Stimulated activated CD8-positive, alpha-beta memory T cell treated with anti-CD3 and anti-CD28 coated beads, Interleukin-4, amount 100 ng/mL, for 48 hours (primary cell): ENCODE data around the gene ATG101.
"Not testable (repeated sequence)": the region's sequence is repeated elsewhere in the genome, so short reads cannot be mapped to it uniquely, and the experiment has no call there.

Experiments used
- DNase-seq: peaks from one replicate; pipeline ENCODE4 v3.0.0-alpha.2; 2020

The ATG101 gene

DNA sequence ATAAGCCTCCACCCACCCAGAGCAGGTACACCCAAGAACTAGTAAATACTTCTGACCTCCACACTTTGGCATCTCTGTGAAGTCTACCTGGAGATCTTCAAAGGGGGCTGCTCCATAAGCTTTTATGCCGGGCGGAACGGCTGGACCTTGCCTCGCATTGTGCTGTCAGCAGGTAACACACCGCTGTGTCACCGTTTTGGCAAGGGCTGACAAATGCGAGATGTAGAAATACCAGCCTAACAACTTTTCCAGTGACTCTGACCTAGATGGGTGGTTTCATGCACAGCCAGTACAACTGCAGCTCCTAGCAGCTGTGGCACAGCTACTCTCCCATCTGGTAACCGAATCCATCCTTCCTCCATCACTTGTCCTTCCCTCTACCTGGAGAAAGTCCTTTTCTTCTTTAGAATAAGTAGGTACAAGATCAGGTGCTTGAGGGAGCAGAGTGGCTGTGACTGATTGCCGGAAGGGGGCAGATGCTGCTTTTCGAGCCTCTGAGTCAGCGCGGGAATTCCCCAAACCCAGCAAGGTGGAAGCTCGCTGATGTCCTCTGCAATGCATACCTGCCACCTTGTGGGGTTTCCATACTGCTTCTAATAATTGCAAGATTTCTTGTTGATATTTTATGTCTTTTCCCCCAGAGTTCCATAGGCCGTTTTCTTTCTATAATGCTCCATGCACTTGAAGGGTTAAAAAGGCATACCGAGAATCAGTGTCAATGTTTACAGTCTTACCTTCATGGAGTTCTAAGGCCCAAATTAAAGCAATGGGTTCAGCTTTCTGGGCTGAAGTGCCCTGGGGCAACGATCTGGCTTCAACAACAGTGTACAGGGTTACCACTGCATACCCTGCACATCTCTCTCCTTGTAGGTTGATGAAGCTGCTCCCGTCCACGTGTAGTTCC is 46.7 kb downstream of the ATG101 start:
- peak; percentile 71 for DNase-seq

DNA sequence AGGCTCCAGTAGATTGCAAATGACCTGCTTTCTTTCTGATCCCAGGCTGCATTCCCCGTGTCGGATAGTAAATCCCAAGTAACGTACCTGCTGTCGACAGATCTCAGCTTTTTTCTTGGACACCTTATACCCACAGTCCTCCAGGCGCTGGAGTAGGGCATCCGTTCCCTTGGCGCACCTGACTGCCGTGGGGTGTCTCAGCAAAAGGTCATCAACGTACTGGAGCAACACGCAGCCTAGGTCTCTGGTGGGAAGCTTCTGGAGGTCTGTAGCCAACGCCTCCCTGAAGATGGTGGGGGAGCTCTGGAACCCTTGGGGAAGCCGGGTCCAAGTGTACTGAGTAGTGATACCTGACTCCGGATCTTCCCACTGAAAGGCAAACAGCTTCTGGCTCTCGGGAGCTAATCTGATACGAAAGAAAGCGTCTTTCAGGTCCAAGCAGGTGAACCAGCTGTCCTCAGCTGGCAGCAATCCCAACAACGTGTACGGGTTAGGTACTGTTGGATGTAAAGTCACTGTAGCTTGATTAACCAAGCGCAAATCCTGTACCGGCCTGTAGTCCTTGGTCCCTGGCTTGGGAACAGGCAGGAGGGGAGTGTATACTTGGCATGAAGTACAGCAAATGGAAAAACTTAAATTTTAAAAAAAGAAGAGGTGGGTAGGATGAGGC is 48.2 kb downstream of the ATG101 start:
- DNase-seq: not testable (repeated sequence)

DNA sequence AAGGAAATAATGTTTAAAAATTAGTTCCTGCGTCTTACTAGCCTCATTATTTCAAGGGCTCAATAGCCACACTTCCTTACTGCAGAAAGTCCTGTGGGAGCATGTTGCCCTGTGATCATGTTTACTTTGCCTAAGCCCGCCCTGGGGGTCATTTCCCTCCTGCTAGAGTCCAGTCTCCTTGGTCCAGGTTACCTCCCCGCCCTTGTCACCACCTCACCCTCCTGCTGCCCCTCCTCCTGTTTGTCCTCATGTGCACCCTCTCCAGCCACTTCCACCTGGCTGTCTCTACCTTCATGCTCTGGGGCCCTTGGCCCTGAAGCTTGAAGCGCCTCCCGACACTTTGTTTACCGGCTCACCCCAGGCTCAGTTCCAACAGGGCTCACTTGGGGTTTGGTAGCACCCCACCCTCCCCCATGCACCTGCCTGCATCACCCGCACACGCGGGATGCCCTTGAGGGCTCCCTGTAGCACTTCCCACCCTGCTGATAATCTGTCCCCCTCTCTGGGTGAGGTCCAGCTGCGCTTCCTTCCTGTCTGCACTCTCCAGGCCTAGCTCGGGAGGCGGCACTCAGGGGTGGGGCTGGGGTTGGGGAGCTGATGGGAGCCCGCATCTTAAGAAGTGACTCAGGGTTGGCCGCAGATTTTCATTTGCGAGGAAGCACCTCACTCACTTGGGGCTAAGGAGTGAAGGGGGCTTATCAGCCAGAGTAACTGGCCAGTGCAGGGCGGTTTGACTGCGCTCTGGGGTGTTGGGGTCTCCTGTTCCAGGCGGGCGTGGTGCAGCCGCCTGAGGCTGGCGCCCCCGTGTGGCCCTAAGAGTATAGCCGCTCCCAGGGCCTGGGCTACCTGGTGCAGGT is 49.8 kb downstream of the ATG101 start:
- DNase-seq: peak; percentile 62

DNA sequence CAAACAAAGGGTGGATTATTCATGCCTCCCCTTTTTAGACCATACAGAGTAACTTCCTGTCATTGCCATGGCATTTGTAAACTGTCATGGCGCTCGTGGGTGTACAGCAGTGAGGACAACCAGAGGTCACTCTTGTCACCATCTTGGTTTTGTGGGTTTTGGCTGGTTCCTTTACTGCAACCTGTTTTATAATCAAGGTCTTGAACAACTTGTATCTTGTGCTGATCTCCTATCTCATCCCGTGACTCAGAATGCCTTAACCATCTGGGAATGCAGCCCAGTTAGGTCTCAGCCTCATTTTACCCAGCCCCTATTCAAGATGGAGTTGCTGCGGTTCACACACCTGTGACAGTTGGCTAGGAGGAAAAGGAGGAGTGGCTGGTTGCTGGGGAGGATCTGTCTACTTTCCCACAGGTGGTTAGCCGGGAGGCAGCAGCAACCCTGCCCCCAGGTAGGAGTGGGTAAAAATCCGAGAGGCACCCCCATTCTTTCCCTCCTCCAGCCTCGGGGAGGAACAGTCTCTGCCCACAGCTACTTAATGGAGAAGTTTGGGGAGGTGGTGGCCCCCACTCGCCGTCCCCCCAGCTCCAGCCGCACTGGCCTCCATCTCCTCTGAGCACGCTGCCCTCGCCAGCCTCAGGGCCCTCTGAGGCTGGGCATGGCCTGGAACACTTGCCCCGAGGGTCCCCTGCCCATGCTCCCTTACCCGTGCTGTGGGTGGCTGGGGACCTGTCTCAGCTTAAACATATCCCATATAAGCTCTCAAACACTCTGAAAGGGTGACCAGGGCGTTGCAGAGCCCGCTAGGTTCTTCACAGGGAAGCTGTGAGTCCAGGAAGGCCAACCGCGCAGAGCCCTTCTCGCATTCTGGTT is 51.4 kb downstream of the ATG101 start:
- no peak for DNase-seq

DNA sequence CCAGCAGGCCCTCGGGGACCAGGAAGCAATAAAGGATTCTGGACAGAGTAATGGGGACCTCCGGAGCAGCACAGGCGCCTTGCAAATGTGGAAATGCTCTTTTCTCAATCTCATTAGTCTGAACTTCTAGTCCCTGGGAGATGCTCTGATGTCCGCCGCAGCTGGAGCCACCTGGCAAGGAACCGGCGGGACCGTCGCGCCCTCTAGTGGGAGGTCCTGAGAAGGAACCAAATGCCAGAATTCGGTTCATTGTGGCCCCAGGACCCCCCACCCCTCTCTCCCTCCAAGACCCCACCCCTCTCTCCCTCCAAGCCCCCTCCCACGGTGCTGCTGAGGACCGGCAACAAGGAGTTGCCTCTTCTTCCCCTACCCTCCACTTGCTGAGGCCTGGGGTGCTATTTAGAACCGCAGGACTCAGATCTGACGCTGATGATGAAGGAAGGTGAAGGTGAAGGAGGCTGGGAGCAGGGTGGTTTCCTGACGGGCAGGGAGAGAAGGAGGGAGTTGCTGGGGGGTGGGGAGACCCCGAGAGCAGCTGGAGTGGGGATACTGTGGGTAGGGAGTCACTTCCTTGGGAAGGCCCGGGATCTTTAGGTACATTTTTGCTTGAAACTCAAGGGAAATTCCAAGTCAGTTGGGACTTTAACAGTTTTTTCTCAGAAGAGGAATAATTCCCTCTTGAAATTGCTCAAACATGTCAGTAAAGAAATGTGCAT is 52.2 kb downstream of the ATG101 start:
- peak; percentile 85 for DNase-seq

DNA sequence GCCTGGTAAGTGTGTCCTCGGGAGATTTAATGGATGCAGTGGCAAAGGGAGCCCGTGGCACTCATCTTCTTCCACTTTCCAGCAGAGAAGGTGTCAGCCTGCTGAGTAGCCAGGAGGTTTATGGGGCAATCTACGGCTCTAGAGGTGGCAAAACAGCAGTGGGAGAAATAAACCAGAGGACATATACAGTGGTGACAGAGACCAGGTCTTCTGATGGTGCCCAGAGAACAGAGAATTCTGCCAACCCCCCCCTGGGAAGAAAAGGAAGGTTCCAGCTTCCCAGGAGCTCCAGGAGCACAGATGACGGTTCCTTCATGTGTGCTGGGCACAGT is 52.7 kb downstream of the ATG101 start:
- no peak for DNase-seq

DNA sequence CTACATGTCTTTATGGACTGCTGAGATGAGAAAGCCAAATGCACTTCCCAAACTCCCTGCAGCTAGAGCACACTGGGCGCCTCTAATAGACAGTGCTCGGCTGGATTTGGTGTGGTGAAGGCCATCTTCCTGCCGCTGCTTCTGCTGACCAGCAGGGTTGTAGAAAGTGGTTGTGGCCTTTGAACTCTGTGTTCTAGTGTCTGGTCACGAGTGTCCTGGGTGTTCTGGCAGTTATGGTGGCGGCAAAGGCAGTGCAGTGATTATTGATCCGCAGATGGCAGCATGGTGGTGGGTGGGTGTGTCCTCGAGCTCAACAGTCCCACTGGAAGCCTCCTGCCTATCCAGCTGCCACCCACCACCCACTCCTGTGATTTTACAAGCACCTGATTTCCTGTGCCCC is 53.1 kb downstream of the ATG101 start:
- DNase-seq: no peak

DNA sequence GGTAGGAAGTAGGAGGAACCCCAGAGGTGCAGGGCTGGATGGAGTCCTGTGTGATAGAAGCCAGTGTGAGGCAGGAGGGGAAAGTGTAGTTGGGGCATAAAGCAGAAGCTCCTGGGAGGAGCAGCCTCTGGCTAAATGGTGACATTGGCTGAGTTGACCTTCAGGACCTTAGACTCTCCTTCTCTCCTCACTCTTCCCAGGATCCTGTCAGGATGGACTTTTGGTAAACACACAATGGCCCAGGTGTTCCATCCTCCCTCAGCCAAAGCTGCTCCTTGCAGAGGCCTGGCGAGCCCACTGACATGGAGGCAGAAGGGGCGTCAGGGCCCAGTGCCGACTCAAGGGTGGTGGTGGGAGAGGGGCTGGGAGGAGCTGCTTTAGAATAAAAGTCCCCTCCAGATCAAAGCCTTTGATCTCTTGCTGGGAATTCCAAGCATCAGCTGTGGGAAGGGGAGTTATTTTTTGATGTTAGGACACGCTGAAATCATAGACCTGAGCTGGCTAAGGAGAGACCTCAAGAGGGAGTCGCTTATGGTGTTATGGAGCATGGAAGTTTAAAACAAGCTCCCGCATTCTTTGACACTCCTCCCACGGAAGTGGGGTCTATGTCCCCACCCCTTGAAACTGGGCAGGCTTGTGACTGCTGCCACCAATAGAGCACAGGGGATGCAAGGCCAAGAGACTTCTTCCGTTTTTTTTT is 53.9 kb downstream of the ATG101 start:
- no peak for DNase-seq

DNA sequence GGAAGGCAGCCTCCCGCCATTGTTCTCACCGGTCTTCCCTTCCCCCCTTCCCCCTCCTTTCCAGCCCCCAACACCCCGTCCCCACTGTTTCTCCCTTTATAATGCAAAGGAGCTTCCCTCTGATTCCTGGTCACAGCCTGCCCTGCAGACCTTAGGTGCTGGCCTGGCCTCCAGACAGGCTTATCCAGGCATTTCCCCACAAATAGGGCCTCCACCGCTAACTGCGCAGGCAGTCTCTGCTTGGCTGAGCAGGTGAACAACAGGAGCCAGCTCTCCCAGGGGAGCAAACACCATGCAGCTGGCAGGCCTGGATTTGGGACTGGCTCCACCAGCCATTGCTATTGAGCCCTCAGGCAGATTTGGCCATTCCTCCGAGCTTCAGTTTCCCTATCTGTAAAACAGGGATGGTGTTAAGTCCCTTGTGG is 55.7 kb downstream of the ATG101 start:
- no peak for DNase-seq

DNA sequence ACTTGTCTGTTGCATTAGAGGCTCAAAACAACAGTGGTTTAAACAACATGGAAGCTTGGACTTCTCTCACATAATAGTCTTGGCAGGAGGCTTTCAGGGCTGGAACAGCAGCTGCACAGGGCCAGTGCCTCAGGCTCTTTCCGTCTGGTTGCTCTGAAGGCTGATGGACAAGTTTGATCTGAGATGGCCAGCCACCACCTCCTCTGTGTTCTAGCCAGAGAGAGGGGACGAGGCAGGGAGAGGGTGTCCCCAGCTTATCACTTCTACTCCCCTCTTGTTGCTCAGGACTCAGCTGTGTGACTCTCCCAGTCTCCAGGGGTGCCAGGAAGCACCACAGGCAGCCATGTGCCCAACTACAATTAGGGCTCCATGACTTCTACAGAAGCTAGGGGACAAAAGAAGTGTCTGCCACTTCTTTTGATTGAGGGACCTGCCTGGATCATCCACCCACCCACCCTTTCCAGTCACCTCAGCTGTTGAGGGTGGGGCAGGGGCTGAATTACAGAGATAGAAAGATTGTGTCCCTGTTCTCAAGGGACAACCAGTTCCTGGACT is 56.3 kb downstream of the ATG101 start:
- DNase-seq: no peak
